ENCODE data around the gene ENTPD2. TPM values are rescaled to one million over a fixed set of nuclear protein-coding genes. Genes with fewer than 3 reads are reported as not detected.

ENTPD2 gene
- total and polyA plus RNA-seq, 4 donors: 0.09 to 0.40 (median 0.21) TPM

DNA sequence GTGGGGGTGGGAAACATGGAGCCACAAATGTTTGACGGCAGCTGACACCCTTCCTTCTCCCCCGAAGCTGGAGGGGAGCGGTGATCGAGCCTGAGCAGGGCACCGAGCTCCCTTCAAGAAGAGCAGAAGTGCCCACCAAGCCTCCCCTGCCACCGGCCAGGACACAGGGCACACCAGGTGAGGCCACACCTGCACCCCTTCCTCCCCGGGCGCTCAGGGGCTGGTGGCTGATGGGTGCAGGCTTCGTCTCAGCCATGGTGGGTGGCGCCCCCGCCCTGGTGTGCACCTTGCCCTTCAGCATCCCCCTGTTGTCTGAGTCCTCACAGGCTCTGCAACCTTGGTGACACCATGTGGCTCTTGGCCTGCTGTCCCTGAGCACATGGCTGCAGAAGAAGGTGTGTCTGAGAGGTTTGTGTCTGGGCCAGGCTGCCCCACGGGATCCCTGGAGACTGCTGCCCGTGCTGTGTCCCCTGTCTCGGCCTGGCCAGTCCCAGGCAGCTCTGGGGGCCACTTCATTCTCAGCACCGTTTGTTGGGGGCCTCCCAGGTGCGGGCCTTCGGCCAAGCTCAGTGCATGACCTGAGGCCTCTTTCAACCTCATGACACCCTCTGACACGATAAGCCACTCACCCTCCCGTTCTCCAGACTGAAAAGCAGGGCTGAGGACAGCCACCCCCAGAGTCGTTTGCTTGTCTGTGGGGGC, 44.1 kb upstream of the ENTPD2 start:
- Histone ChIP-seq H3K27me3 (ENCODE audit: control insufficient read depth in 4 of 4, insufficient read depth in 4 of 4, low read length in 3 of 4) (no peaks in the 10 kb centered on the region), H3K36me3 (ENCODE audit: control insufficient read depth in 4 of 4, insufficient read depth in 3 of 4, low read depth in 1 of 4, low read length in 3 of 4) (peaks cover 1 to 61% (median 30%) of the 10 kb centered on the region in 4 donors), H3K27ac (ENCODE audit: low read depth in 1 of 2, low read length in 2 of 2) (no peak overlapping the region), H3K4me1 (ENCODE audit: control insufficient read depth in 4 of 4, insufficient read depth in 4 of 4, low read length in 3 of 4) (no peaks in the 10 kb centered on the region), H3K9ac (ENCODE audit: low read depth in 1 of 2, low read length in 2 of 2) (no peak overlapping the region), H3K4me3 (ENCODE audit: low read depth in 1 of 3, low read length in 3 of 3) (no peak overlapping the region), H3K9me3 (ENCODE audit: control insufficient read depth in 4 of 4, low read length in 3 of 4) (no peaks in the 10 kb centered on the region)
- no peak for DNase-seq (ENCODE audit: low spot score)
- TF ChIP-seq, protein P1, sequence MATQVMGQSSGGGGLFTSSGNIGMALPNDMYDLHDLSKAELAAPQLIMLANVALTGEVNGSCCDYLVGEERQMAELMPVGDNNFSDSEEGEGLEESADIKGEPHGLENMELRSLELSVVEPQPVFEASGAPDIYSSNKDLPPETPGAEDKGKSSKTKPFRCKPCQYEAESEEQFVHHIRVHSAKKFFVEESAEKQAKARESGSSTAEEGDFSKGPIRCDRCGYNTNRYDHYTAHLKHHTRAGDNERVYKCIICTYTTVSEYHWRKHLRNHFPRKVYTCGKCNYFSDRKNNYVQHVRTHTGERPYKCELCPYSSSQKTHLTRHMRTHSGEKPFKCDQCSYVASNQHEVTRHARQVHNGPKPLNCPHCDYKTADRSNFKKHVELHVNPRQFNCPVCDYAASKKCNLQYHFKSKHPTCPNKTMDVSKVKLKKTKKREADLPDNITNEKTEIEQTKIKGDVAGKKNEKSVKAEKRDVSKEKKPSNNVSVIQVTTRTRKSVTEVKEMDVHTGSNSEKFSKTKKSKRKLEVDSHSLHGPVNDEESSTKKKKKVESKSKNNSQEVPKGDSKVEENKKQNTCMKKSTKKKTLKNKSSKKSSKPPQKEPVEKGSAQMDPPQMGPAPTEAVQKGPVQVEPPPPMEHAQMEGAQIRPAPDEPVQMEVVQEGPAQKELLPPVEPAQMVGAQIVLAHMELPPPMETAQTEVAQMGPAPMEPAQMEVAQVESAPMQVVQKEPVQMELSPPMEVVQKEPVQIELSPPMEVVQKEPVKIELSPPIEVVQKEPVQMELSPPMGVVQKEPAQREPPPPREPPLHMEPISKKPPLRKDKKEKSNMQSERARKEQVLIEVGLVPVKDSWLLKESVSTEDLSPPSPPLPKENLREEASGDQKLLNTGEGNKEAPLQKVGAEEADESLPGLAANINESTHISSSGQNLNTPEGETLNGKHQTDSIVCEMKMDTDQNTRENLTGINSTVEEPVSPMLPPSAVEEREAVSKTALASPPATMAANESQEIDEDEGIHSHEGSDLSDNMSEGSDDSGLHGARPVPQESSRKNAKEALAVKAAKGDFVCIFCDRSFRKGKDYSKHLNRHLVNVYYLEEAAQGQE (IDR thresholded peaks at IDR 0.05): no peak
- TF ChIP-seq GABPA (IDR thresholded peaks at IDR 0.05 in 1 of 2, conservative IDR thresholded peaks at IDR 0.05 in 1 of 2) (no peak), FOXA1 (IDR thresholded peaks at IDR 0.05) (no peak), NR2F2 (IDR thresholded peaks at IDR 0.05) (no peak), RAD21 (IDR thresholded peaks at IDR 0.05) (no peak), HNF4A (conservative IDR thresholded peaks at IDR 0.05) (no peak), ATF3 (IDR thresholded peaks at IDR 0.05) (no peak), FOXA2 (IDR thresholded peaks at IDR 0.05) (no peak), SP1 (IDR thresholded peaks at IDR 0.05) (no peak), YY1 (IDR thresholded peaks at IDR 0.05) (no peak), RXRA (IDR thresholded peaks at IDR 0.05) (no peak), JUND (IDR thresholded peaks at IDR 0.05) (no peak), CTCF (IDR thresholded peaks at IDR 0.05; ENCODE audit: low read depth, low read length, missing input control) (no peak)
- WGBS: 95% methylated on average over 20 of the region's 20 CpGs

DNA sequence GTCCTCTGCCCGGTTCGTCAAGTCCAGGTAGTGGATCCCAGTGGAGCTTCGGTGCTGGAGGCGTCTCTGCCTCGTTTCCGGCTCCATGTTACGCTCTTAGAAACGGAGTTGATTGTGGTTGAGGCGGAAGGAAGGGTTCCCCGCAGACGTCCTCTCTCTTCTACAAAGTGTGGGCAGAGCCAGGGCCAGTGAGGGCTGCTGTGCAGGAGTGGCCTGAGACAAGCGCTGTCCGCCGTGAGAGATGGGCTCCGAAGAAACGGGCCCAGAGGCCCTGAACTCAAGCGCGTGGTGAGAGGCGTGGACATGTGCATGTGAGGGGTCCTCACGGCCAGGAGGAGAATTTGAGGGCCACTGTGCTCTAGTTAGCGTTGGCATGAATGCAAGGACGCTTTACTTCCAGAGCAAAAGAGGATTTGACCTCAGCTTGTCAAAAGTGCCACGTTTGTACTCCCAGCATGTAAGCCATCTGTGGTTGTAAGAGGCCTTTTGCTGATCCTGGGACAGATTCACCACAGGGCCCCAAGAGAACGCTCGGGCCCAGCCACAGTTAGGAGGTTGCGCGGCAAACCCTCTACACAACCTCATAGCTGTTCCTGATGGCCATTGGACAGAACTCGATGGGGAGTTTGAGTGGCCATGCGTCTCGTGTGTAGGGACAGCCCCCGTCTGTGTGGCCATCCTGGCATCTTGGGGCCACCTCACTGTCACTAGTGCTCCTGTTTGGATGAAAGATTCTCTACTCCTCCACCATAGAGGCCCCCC, 43.1 kb upstream of the ENTPD2 start:
- H3K4me1 ChIP-seq (ENCODE audit: control insufficient read depth in 4 of 4, insufficient read depth in 4 of 4, low read length in 3 of 4): no peaks in the 10 kb centered on the region
- no peaks in the 10 kb centered on the region for H3K27me3 ChIP-seq (ENCODE audit: control insufficient read depth in 4 of 4, insufficient read depth in 4 of 4, low read length in 3 of 4)
- no peak for TF ChIP-seq ATF3 (IDR thresholded peaks at IDR 0.05)
- TF ChIP-seq EGR1 (IDR thresholded peaks at IDR 0.05; ENCODE audit: low read depth in 2 of 2): no peak
- DNase-seq (ENCODE audit: low spot score): no peak
- H3K27ac ChIP-seq (ENCODE audit: low read depth in 1 of 2, low read length in 2 of 2): no peak overlapping the region
- peaks cover 1 to 57% (median 25%) of the 10 kb centered on the region in 4 donors for H3K36me3 ChIP-seq (ENCODE audit: control insufficient read depth in 4 of 4, insufficient read depth in 3 of 4, low read depth in 1 of 4, low read length in 3 of 4)
- no peak overlapping the region for H3K9ac ChIP-seq (ENCODE audit: low read depth in 1 of 2, low read length in 2 of 2)
- H3K4me3 ChIP-seq (ENCODE audit: low read depth in 1 of 3, low read length in 3 of 3): no peak overlapping the region
- no peaks in the 10 kb centered on the region for H3K9me3 ChIP-seq (ENCODE audit: control insufficient read depth in 4 of 4, low read length in 3 of 4)
- WGBS: 96% methylated on average over 31 of the region's 31 CpGs
